HUES48 (cell line): ENCODE measurements around the gene MTRR.
A peak's percentile ranks its signal among the peaks of the same experiment; 100 is the strongest.

ENCODE experiments used
- H3K27ac ChIP-seq: one replicate; pipeline ENCODE4 v1.7.0; 2013; ENCODE audit warnings: low read depth, low read length, inconsistent platforms
- H3K27me3 ChIP-seq: 2 replicates; pipeline ENCODE4 v1.6.1; 2013; ENCODE audit warnings: mild to moderate bottlenecking, low read length; ENCODE audit not compliant: control insufficient read depth, insufficient read depth
- H3K36me3 ChIP-seq: 2 replicates; pipeline ENCODE4 v1.6.1; 2013; ENCODE audit warnings: low read length; ENCODE audit not compliant: control insufficient read depth, insufficient read depth
- H3K4me1 ChIP-seq: 2 replicates; pipeline ENCODE4 v1.6.1; 2013; ENCODE audit warnings: mild to moderate bottlenecking, low read length; ENCODE audit not compliant: control insufficient read depth, insufficient read depth
- H3K4me3 ChIP-seq: 2 replicates; pipeline ENCODE4 v1.5.1; 2013; ENCODE audit warnings: mild to moderate bottlenecking, low read depth, low read length
- H3K9ac ChIP-seq: 2 replicates; pipeline ENCODE4 v1.6.1; 2013; ENCODE audit warnings: mild to moderate bottlenecking, low read depth, low read length, moderate library complexity
- H3K9me3 ChIP-seq: 2 replicates; pipeline ENCODE4 v1.6.1; 2013; ENCODE audit warnings: low read length; ENCODE audit not compliant: control insufficient read depth, insufficient read depth

The MTRR gene

GRCh38 chr5:7868773-7869473 lies at the start of gene MTRR, which contains the start of gene FASTKD3:
Gene MTRR, plus strand, starts transcription at chr5:7869148. Its CDS starts 1,647 bp downstream, at chr5:7870795.
Gene FASTKD3, minus strand, starts transcription at chr5:7869031. Its CDS starts 948 bp downstream, at chr5:7868083.
- peak within 1 kb of the TSS; percentile 44 for H3K9ac ChIP-seq
- H3K9me3 ChIP-seq: no peaks in the 10 kb centered on the region
- H3K4me3 ChIP-seq: peak within 1 kb of the TSS; percentile 89
- no peaks in the 10 kb centered on the region for H3K27me3 ChIP-seq
- peak within 1 kb of the TSS; percentile 2 for H3K27ac ChIP-seq
- peaks cover 45% of the 10 kb centered on the region for H3K36me3 ChIP-seq
- peaks cover 12% of the 10 kb centered on the region; the same call in 1 of the 2 replicates for H3K4me1 ChIP-seq

GRCh38 chr5:7822449-7822848 lies 46.5 kb upstream of the MTRR start:
- Histone ChIP-seq H3K27ac (no peak overlapping the region), H3K9me3 (no peaks in the 10 kb centered on the region), H3K27me3 (no peaks in the 10 kb centered on the region), H3K4me3 (no peak overlapping the region), H3K4me1 (no peaks in the 10 kb centered on the region), H3K9ac (no peak overlapping the region), H3K36me3 (peaks cover 39% of the 10 kb centered on the region)

DNA sequence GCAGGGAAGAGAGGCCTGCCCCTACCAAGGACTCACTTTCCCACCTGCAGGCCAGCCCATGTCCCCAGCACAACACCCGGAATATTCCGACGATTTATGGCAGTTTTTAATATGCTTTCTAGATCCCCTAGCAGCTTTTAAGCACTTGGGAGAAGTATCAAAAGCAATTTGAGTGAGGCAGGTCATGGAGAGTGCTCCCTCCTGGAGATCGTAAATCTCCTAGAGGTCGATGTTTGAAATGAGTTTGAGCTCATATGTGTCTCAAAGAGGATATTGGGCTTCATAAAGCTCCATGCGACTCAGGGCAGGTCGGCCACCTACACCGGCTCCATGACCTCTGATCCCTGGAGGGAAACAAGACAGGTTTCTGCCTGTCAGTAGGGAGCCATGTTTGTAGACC lies 45.4 kb upstream of the MTRR start:
- peaks cover 39% of the 10 kb centered on the region for H3K36me3 ChIP-seq
- no peaks in the 10 kb centered on the region for H3K4me1 ChIP-seq
- no peak overlapping the region for H3K9ac ChIP-seq
- H3K4me3 ChIP-seq: no peak overlapping the region
- H3K9me3 ChIP-seq: no peaks in the 10 kb centered on the region
- H3K27me3 ChIP-seq: no peaks in the 10 kb centered on the region
- H3K27ac ChIP-seq: no peak overlapping the region

DNA sequence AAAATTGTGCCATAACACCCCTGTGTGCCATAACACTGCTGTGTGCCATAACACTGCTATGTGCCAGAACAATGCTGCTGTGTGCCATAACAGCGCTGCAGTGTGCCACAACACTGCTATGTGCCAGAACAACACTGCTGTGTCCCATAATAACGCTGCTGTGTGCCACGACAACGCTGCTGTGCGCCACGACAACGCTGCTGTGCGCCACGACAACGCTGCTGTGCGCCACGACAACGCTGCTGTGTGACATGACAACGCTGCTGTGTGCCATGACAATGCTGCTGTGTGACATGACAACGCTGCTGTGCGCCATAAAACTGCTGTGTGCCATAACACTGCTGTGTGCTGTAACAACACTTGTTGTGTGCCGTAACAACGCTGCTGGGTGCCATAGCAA lies 44.0 kb upstream of the MTRR start:
- Histone ChIP-seq H3K4me1 (no peaks in the 10 kb centered on the region), H3K27ac (no peak overlapping the region), H3K9me3 (no peaks in the 10 kb centered on the region), H3K4me3 (no peak overlapping the region), H3K27me3 (no peaks in the 10 kb centered on the region), H3K9ac (no peak overlapping the region), H3K36me3 (peaks cover 31% of the 10 kb centered on the region)

DNA sequence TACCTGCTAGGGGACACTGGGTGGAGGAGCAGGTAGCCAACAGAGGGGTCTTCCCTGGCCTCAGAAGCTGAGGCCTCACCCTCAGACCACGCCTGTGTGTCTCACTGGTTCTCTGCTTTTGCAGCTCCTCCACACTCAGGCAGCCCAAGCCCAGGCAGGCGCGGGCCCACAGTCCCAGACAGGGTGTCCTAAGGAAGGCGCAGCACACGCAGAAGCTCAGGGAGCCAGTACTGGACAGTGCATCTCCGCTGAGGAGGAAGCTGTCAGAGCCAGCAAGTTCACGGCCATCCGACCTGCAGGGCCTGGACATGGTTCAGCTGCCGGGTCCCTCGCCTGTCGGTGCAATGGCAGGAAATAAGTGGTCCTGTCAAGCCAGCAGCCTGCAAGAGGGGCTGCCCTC lies 43.3 kb upstream of the MTRR start:
- Histone ChIP-seq H3K36me3 (peaks cover 31% of the 10 kb centered on the region), H3K4me3 (no peak overlapping the region)

DNA sequence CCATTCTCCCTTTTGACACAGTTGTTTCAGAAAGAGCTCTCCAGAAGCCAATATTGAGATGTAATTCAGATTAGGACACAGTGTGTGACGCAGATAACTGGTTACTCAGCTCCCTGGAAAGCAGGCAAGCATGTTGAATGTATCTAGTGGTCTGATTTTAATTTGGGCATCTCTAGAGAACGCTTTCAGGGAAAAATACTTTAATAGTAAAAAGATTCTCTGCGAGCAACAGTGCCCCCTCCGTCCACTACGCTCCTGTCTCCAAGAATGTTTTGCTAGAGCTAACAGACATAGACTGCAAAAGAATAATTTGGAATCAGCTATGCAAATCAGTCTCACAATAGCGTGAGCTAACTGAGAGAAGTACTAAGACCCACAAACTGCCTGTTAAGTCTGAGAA lies 41.3 kb upstream of the MTRR start:
- Histone ChIP-seq H3K4me3 (no peak overlapping the region), H3K36me3 (peaks cover 17% of the 10 kb centered on the region), H3K27me3 (no peaks in the 10 kb centered on the region), H3K4me1 (no peaks in the 10 kb centered on the region), H3K27ac (no peak overlapping the region), H3K9ac (no peak overlapping the region), H3K9me3 (no peaks in the 10 kb centered on the region)

More for the DNA sequence above, 43.3 kb upstream of the MTRR start:
- no peaks in the 10 kb centered on the region for H3K9me3 ChIP-seq
- no peak overlapping the region for H3K9ac ChIP-seq
- no peak overlapping the region for H3K27ac ChIP-seq
- H3K4me1 ChIP-seq: no peaks in the 10 kb centered on the region
- no peaks in the 10 kb centered on the region for H3K27me3 ChIP-seq

DNA sequence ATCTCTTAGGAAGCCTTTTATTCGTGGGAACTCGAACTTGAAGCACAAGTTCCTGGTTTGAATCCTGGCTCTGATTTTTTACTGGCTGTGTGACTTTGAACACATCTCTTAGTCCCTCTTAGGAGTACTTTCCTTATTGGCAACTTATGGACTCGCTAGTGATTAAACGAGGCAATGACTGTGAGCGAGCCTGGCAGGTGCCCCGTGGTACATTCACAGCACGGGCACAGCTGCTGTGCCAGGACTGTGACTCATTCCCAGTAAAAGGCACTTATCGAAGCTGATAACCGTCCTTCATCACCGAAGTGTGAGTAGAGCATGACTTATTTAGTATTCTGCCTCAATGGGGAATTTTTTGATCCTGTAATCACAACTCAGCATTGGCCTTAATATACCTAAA lies 40.7 kb upstream of the MTRR start:
- H3K9ac ChIP-seq: no peak overlapping the region
- H3K27me3 ChIP-seq: no peaks in the 10 kb centered on the region
- H3K4me1 ChIP-seq: no peaks in the 10 kb centered on the region
- H3K9me3 ChIP-seq: no peaks in the 10 kb centered on the region
- H3K27ac ChIP-seq: no peak overlapping the region
- peaks cover 11% of the 10 kb centered on the region; the same call in 1 of the 2 replicates for H3K36me3 ChIP-seq
- no peak overlapping the region for H3K4me3 ChIP-seq

GRCh38 chr5:7834982-7835381 lies 34.0 kb upstream of the MTRR start:
- H3K27me3 ChIP-seq: no peaks in the 10 kb centered on the region
- no peaks in the 10 kb centered on the region for H3K4me1 ChIP-seq
- no peaks in the 10 kb centered on the region for H3K9me3 ChIP-seq
- no peak overlapping the region for H3K9ac ChIP-seq
- no peak overlapping the region for H3K4me3 ChIP-seq
- H3K36me3 ChIP-seq: no peaks in the 10 kb centered on the region
- no peak overlapping the region for H3K27ac ChIP-seq

DNA sequence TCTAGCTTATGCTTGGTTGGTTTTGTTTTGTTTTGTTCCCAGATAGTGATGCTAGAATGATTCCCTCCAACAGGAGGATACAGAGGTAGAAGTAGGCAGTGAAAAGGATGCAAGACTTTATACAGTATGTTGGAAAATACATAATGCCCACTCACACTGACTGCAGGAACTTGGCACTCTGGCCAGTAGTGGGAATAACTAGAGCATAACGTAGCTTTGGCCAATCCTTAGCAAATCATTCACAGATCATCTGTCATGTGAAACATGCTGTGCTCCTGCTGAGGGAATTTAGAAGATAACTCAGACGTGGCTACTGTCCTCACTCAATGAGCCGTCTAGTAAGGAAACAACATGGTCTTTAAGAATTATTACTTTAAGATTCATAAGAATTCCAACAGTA lies 31.5 kb upstream of the MTRR start:
- Histone ChIP-seq H3K4me3 (no peak overlapping the region), H3K27me3 (no peaks in the 10 kb centered on the region), H3K4me1 (no peaks in the 10 kb centered on the region), H3K9me3 (no peaks in the 10 kb centered on the region), H3K27ac (no peak overlapping the region), H3K36me3 (no peaks in the 10 kb centered on the region), H3K9ac (no peak overlapping the region)

DNA sequence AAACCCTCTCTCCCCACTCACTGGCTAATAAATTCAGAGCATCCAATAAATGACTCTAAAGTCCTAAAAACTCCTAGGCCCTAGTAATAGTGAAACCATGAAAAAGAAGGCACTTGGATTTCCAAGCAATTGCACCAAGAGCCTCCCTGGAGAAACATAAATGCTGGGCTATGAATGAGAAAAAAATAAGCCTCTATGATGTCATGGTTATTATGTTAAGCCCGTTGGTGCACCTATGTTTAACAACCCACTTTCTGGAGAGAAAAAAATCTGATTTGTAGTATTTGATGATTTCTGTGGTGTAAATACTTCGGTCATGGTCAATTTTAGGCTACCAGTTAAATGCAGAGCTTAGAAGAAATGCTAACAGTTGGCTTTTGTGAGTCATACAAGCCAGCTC lies 26.4 kb upstream of the MTRR start:
- no peak overlapping the region for H3K9ac ChIP-seq
- H3K27me3 ChIP-seq: no peaks in the 10 kb centered on the region
- no peak overlapping the region for H3K27ac ChIP-seq
- no peak overlapping the region for H3K4me3 ChIP-seq
- H3K4me1 ChIP-seq: no peaks in the 10 kb centered on the region
- H3K9me3 ChIP-seq: no peaks in the 10 kb centered on the region
- no peaks in the 10 kb centered on the region for H3K36me3 ChIP-seq

DNA sequence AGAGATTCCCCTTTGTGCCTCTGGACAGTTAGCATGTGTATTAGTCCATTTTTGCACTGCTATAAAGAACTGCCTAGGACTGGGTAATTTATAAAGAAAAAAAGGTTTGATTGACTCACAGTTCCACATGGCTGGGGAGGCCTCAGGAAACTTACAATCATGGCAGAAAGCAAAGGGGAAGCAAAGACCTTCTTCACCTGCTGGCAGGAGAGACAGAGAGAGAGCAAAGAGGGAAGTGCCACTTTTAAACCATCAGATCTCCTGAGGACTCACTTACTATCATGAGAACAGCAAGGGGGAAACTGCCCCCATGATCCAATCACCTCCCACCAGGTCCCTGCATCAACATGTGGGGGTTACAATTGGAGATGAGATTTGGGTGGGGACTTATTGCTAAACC lies 24.0 kb upstream of the MTRR start:
- no peak overlapping the region for H3K4me3 ChIP-seq
- peaks cover 7% of the 10 kb centered on the region; the same call in 1 of the 2 replicates for H3K4me1 ChIP-seq
- no peaks in the 10 kb centered on the region for H3K36me3 ChIP-seq
- H3K9me3 ChIP-seq: no peaks in the 10 kb centered on the region
- H3K9ac ChIP-seq: no peak overlapping the region
- peaks cover 15% of the 10 kb centered on the region for H3K27me3 ChIP-seq
- H3K27ac ChIP-seq: no peak overlapping the region
